Endothelial cell of umbilical vein (primary cell): ENCODE results near the gene ANKDD1B. TPM values are rescaled to one million over a fixed set of nuclear protein-coding genes. Genes with fewer than 3 reads are reported as not detected.

Source experiments
- BruUV-seq: library from RNA; stranded (reverse); fragments of 400-500 nt; replicated peaks from 2 replicates; lab custom pipeline; 2021; lab: Mats Ljungman, UMichigan
- CTCF ChIA-PET: fragments of 300-600, 350-600 bp; sonication (Branson Sonifier 250); formaldehyde crosslinking; loops from one replicate; lab custom pipeline; 2021; ENCODE audit warnings: antibody characterized with exemption, inconsistent platforms; lab: Charles Lee
- POLR2A ChIA-PET: fragments of 300-600, 350-600 bp; sonication (Branson Sonifier 250); formaldehyde crosslinking; loops from one replicate; lab custom pipeline; 2021; ENCODE audit warnings: antibody characterized with exemption, inconsistent platforms; lab: Charles Lee
- DNase-seq: peaks from one replicate; pipeline ENCODE4 v3.0.0-alpha.2; 2011; ENCODE audit warnings: low read depth, low spot score
- FAIRE-seq: peaks from 2 replicates; lab custom pipeline; 2011; peaks lifted over from hg19 to GRCh38; lab: Jason Lieb, UNC
- H2AFZ ChIP-seq: 2 replicates; pipeline ENCODE4 v1.6.0; 2012; ENCODE audit warnings: low read depth, low read length, control low read depth, inconsistent platforms
- H3K27ac ChIP-seq: 2 replicates; pipeline ENCODE4 v1.5.1; 2011; ENCODE audit warnings: low read depth, mild to moderate bottlenecking, control low read depth, low read length, moderate library complexity; ENCODE audit not compliant: insufficient read depth
- H3K27me3 ChIP-seq, 2 experiments: 2 replicates each; pipeline versions ENCODE4 v1.6.0 to v1.6.1; 2011; ENCODE audit warnings: low read length in 2 of 2, mixed read lengths in 1 of 2; ENCODE audit not compliant: control insufficient read depth in 2 of 2, insufficient read depth in 2 of 2
- H3K36me3 ChIP-seq, 2 experiments: 2 replicates in 1 of 2; 3 replicates in 1 of 2; pipeline ENCODE4 v1.5.1; 2011; ENCODE audit warnings: low read length in 2 of 2, mild to moderate bottlenecking in 1 of 2, moderate library complexity in 1 of 2; ENCODE audit not compliant: control insufficient read depth in 2 of 2, insufficient read depth in 2 of 2; ENCODE audit errors: extremely low read depth in 1 of 2
- H3K4me1 ChIP-seq: 3 replicates; pipeline ENCODE4 v1.5.1; 2011; ENCODE audit warnings: mild to moderate bottlenecking, low read length; ENCODE audit not compliant: control insufficient read depth, insufficient read depth; ENCODE audit errors: extremely low read depth
- H3K4me2 ChIP-seq: 2 replicates; pipeline ENCODE4 v1.6.1; 2011; ENCODE audit warnings: low read length, control low read depth, mixed read lengths; ENCODE audit not compliant: insufficient read depth
- H3K4me3 ChIP-seq, 3 experiments: fragments of 200-600 bp in 1 of 3; sonication (generic), shearing (Covaris generic) in 1 of 3; replicated peaks in 1 of 3; 2 replicates each; pipeline ENCODE4 v1.5.1; 2011 to 2016; ENCODE audit warnings: control low read depth in 3 of 3, low read length in 3 of 3, mild to moderate bottlenecking in 2 of 3, inconsistent platforms in 1 of 3, low read depth in 1 of 3, moderate library complexity in 1 of 3; ENCODE audit not compliant: insufficient read depth in 1 of 3
- H3K79me2 ChIP-seq: 2 replicates; pipeline ENCODE4 v1.6.0; 2012; ENCODE audit warnings: low read length, inconsistent platforms; ENCODE audit not compliant: control insufficient read depth, insufficient read depth
- H3K9ac ChIP-seq: replicated peaks from 2 replicates; pipeline ENCODE3; 2011; ENCODE audit warnings: low read length, control low read depth; ENCODE audit not compliant: insufficient read depth; ENCODE audit errors: extremely low read depth
- H3K9me1 ChIP-seq: replicated peaks from 3 replicates; pipeline ENCODE4 v1.6.0; 2011; ENCODE audit warnings: mild to moderate bottlenecking, low read length; ENCODE audit not compliant: control insufficient read depth, insufficient read depth; ENCODE audit errors: extremely low read depth
- H3K9me3 ChIP-seq: replicated peaks from 2 replicates; pipeline ENCODE4 v1.5.1; 2012; ENCODE audit warnings: low read length, inconsistent platforms; ENCODE audit not compliant: control insufficient read depth, insufficient read depth
- H4K20me1 ChIP-seq: replicated peaks from 2 replicates; pipeline ENCODE3; 2011; ENCODE audit warnings: mild to moderate bottlenecking, low read length; ENCODE audit not compliant: control insufficient read depth, insufficient read depth; ENCODE audit errors: extremely low read depth
- EZH2 ChIP-seq: IDR thresholded peaks from 2 replicates; pipeline ENCODE4 v1.6.1; 2012; ENCODE audit warnings: borderline replicate concordance, low read depth, mild to moderate bottlenecking, moderate library complexity, low read length, inconsistent platforms; ENCODE audit not compliant: severe bottlenecking
- FOS ChIP-seq: IDR thresholded peaks from 2 replicates; pipeline ENCODE4 v1.6.1; 2011; ENCODE audit warnings: mild to moderate bottlenecking, low read length, moderate library complexity, borderline replicate concordance; ENCODE audit not compliant: insufficient read depth
- GATA2 ChIP-seq: IDR thresholded peaks from 2 replicates; pipeline ENCODE4 v1.7.0; 2011; ENCODE audit warnings: low read depth, mild to moderate bottlenecking, moderate library complexity, mixed read lengths, low read length; ENCODE audit not compliant: insufficient read length, insufficient read depth
- JUN ChIP-seq: IDR thresholded peaks from 2 replicates; pipeline ENCODE4 v1.6.1; 2011; ENCODE audit warnings: borderline replicate concordance, low read depth; ENCODE audit not compliant: insufficient read length, insufficient read depth
- MYC ChIP-seq: IDR thresholded peaks from one replicate; pipeline ENCODE4 v1.6.1; 2011; ENCODE audit warnings: mild to moderate bottlenecking, low read depth, low read length
- POLR2A ChIP-seq: IDR thresholded peaks from 2 replicates; pipeline ENCODE4 v1.6.1; 2012; ENCODE audit warnings: low read depth, mild to moderate bottlenecking, control low read depth, low read length
- POLR2AphosphoS5 ChIP-seq: IDR thresholded peaks from 2 replicates; pipeline ENCODE4 v1.6.1; 2012; ENCODE audit warnings: low read depth, mild to moderate bottlenecking, control low read depth, low read length, moderate library complexity; ENCODE audit not compliant: insufficient read depth
- dilution Hi-C: fragments of 300-500 bp; cut with MboI; formaldehyde crosslinking; loops from one replicate; pipeline ENCODE4 v1.15.0; 2019; ENCODE audit warnings: low sequenced_read_pairs; ENCODE audit not compliant: extremely low pct_ligation_motif_present
- intact Hi-C: fragments of 100-400 bp; cut with micrococcal nuclease; formaldehyde crosslinking; loops from one replicate; pipeline ENCODE4 v1.10.0; 2022
- polyA plus RNA-seq, 4 experiments: library from polyadenylated mRNA; depleted of rRNA in 3 of 4; stranded (reverse) in 3 of 4; unstranded in 1 of 4; fragments of >200 nt; gene quantifications; 2 replicates each; pipeline versions ENCODE4 v1.2.1 to v1.2.3, GENCODE V29; 2011 to 2012; ENCODE audit warnings: missing spikeins in 1 of 4
- total RNA-seq: library from RNA; stranded (reverse); gene quantifications from 2 replicates; pipeline ENCODE4 v1.2.3, GENCODE V29; 2021
- TF ChIP-seq, protein P1 (sequence below): IDR thresholded peaks from 2 replicates; pipeline ENCODE4 v1.6.1; 2011; ENCODE audit not compliant: insufficient read depth, insufficient read length
- TF ChIP-seq, protein P2 (sequence below), 2 donors: IDR thresholded peaks; 1 replicate in 1 of 2; 2 replicates in 1 of 2; pipeline ENCODE4 v1.5.1; 2011; ENCODE audit warnings: low read length in 2 of 2, mild to moderate bottlenecking in 2 of 2, moderate library complexity in 2 of 2, control low read depth in 1 of 2, inconsistent platforms in 1 of 2, low read depth in 1 of 2; ENCODE audit not compliant: insufficient read depth in 1 of 2; ENCODE audit errors: extremely low read depth in 1 of 2

Gene ANKDD1B
- total and polyA plus RNA-seq, 2 donors (not counting 3 experiments of a cell fraction or from before 2014, with no cell fraction given), result 0.15 to 0.71 TPM

DNA sequence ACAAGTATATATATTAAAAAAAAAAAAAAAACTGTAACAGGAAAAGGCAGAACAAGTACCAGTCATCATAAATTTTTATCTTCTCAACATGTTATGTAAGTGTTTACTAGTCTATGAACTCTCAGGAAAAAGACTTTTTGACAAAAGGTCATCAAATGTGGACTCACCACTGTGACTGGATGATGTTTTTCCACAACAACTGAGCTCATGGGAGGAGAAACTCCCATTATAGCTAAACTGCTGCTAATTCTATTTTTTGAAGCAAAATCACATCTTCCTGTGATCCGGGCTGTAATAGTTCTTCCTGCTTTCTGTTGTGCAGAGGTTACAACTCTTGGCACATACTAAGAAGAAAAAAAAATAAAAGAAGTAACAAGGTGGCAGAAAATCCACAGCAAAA lies 66.4 kb downstream of the ANKDD1B start:
- peaks cover 29% of the 10 kb centered on the region for H3K4me1 ChIP-seq
- FAIRE-seq (no peak), DNase-seq (peak; percentile 95)
- H3K79me2 ChIP-seq, result no peaks in the 10 kb centered on the region
- TF ChIP-seq MYC (no peak), POLR2A (no peak), JUN (no peak), GATA2 (no peak)
- TF ChIP-seq, protein P1, sequence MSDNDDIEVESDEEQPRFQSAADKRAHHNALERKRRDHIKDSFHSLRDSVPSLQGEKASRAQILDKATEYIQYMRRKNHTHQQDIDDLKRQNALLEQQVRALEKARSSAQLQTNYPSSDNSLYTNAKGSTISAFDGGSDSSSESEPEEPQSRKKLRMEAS, result no peak
- dilution Hi-C loops, result no loop called here
- peak overlapping the region; percentile 66 for H3K27ac ChIP-seq
- no peaks in the 10 kb centered on the region for H4K20me1 ChIP-seq
- intact Hi-C loops, result loop anchor here (5.0 kb wide), 2 partner anchors 35 to 80 kb away; no protein-coding TSS in a partner anchor
- POLR2A ChIA-PET, result interaction anchor here (0.7 kb wide), 1 partner anchor 95 kb away, joined by 4 read pairs; no protein-coding TSS in a partner anchor
- BruUV-seq, result no TSS peak
- no peaks in the 10 kb centered on the region for H3K9me3 ChIP-seq
- peak overlapping the region; percentile 40 for H2AFZ ChIP-seq
- peak overlapping the region; percentile 73 for H3K4me2 ChIP-seq
- H3K9me1 ChIP-seq, result no peaks in the 10 kb centered on the region
- H3K27me3 ChIP-seq, result no peaks in the 10 kb centered on the region
- CTCF ChIA-PET, result interaction anchor here (0.7 to 2.2 kb wide), 5 partner anchors 13 to 441 kb away, joined by 3 to 5 read pairs (median 4); partner anchors contain the start of genes ANKRD31 and HMGCR
- peak overlapping the region; percentile 41 for H3K9ac ChIP-seq
- H3K36me3 ChIP-seq, result no peaks in the 10 kb centered on the region
- peak overlapping the region in 1 of 3 experiments; percentile 10 for H3K4me3 ChIP-seq

DNA sequence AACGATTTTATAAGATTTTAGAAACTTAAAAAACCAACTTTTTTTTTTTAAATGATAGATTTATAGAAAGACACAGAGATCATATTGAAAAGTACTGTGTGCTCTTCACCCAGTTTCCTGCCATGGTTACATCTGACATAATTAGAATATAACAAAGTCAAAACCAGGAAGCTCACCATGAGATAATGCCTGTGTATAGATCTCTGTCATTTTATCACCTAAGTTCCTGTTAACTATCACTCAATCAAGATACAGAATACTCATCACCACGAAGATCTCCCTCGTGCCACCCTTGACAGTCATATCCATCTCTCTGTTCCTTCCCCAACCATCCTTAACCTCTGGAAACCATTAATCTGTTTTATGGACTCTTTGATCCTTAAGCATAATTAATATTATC lies 66.9 kb downstream of the ANKDD1B start:
- ChIA-PET CTCF (interaction anchor here (0.7 to 2.2 kb wide), 5 partner anchors 14 to 441 kb away, joined by 3 to 5 read pairs (median 4); partner anchors contain the start of genes ANKRD31 and HMGCR), POLR2A (no interaction called here)
- no peaks in the 10 kb centered on the region for H3K79me2 ChIP-seq
- H3K27ac ChIP-seq, result peak overlapping the region; percentile 66
- H3K36me3 ChIP-seq, result no peaks in the 10 kb centered on the region
- BruUV-seq, result no TSS peak
- dilution Hi-C loops, result no loop called here
- H3K9me1 ChIP-seq, result no peaks in the 10 kb centered on the region
- peak overlapping the region; percentile 73 for H3K4me2 ChIP-seq
- no peak for DNase-seq
- peaks cover 28% of the 10 kb centered on the region for H3K4me1 ChIP-seq
- no peak overlapping the region for H3K9ac ChIP-seq
- TF ChIP-seq POLR2A (no peak), GATA2 (no peak), POLR2AphosphoS5 (no peak), FOS (no peak), MYC (no peak), JUN (no peak), EZH2 (no peak)
- TF ChIP-seq, protein P2, sequence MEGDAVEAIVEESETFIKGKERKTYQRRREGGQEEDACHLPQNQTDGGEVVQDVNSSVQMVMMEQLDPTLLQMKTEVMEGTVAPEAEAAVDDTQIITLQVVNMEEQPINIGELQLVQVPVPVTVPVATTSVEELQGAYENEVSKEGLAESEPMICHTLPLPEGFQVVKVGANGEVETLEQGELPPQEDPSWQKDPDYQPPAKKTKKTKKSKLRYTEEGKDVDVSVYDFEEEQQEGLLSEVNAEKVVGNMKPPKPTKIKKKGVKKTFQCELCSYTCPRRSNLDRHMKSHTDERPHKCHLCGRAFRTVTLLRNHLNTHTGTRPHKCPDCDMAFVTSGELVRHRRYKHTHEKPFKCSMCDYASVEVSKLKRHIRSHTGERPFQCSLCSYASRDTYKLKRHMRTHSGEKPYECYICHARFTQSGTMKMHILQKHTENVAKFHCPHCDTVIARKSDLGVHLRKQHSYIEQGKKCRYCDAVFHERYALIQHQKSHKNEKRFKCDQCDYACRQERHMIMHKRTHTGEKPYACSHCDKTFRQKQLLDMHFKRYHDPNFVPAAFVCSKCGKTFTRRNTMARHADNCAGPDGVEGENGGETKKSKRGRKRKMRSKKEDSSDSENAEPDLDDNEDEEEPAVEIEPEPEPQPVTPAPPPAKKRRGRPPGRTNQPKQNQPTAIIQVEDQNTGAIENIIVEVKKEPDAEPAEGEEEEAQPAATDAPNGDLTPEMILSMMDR (IDR thresholded peaks at IDR 0.05; ENCODE audit: extremely low read depth in 1 of 2, insufficient read depth in 1 of 2, low read depth in 1 of 2, low read length in 2 of 2), result no peak
- TF ChIP-seq, protein P1, result no peak
- no peak overlapping the region for H3K4me3 ChIP-seq
- H2AFZ ChIP-seq, result no peak overlapping the region
- no peaks in the 10 kb centered on the region for H3K27me3 ChIP-seq
- intact Hi-C loops, result loop anchor here (5.0 kb wide), 2 partner anchors 36 to 81 kb away; no protein-coding TSS in a partner anchor
- no peak for FAIRE-seq
- H3K9me3 ChIP-seq, result no peaks in the 10 kb centered on the region
- no peaks in the 10 kb centered on the region for H4K20me1 ChIP-seq
